Astrocyte (in vitro differentiated cells and primary cell): ENCODE data around the gene PTPN4. TPM values are rescaled to one million over a fixed set of nuclear protein-coding genes. Genes with fewer than 3 reads are reported as not detected.

Experiments
- DNase-seq: peaks from one replicate; pipeline ENCODE4 v3.0.0-alpha.2; 2010; ENCODE audit warnings: low read depth
- FAIRE-seq: peaks from 2 replicates; lab custom pipeline; 2011; peaks lifted over from hg19 to GRCh38; lab: Jason Lieb, UNC
- H2AFZ ChIP-seq: 2 replicates; pipeline ENCODE4 v1.6.0; 2012; ENCODE audit warnings: low read depth, low read length, inconsistent platforms
- H3K27ac ChIP-seq: 2 replicates; pipeline ENCODE4 v1.5.1; 2011; ENCODE audit warnings: low read depth, low read length, inconsistent platforms
- H3K27me3 ChIP-seq: 2 replicates; pipeline ENCODE4 v1.6.0; 2011; ENCODE audit warnings: low read length, inconsistent platforms; ENCODE audit not compliant: insufficient read depth
- H3K36me3 ChIP-seq: 2 replicates; pipeline ENCODE4 v1.5.1; 2011; ENCODE audit warnings: low read length, inconsistent platforms; ENCODE audit not compliant: insufficient read depth
- H3K4me1 ChIP-seq: 2 replicates; pipeline ENCODE4 v1.5.1; 2011; ENCODE audit warnings: low read length, inconsistent platforms; ENCODE audit not compliant: insufficient read depth
- H3K4me2 ChIP-seq: 2 replicates; pipeline ENCODE4 v1.6.0; 2012; ENCODE audit warnings: low read length, inconsistent platforms
- H3K4me3 ChIP-seq: 2 replicates; pipeline ENCODE4 v1.5.1; 2011; ENCODE audit warnings: low read depth, mild to moderate bottlenecking, low read length, inconsistent platforms; ENCODE audit not compliant: insufficient read depth
- H3K79me2 ChIP-seq: 2 replicates; pipeline ENCODE4 v1.6.0; 2012; ENCODE audit warnings: mild to moderate bottlenecking, low read length, inconsistent platforms; ENCODE audit not compliant: insufficient read depth
- H3K9ac ChIP-seq: 2 replicates; pipeline ENCODE4 v1.6.0; 2012; ENCODE audit warnings: mild to moderate bottlenecking, low read length, inconsistent platforms
- H3K9me3 ChIP-seq: 2 replicates; pipeline ENCODE4 v1.5.1; 2012; ENCODE audit warnings: low read depth, mild to moderate bottlenecking, low read length, inconsistent platforms; ENCODE audit not compliant: insufficient read depth
- H4K20me1 ChIP-seq: 2 replicates; pipeline ENCODE4 v1.6.0; 2012; ENCODE audit warnings: low read length, inconsistent platforms; ENCODE audit not compliant: insufficient read depth
- H3K27ac Mint-ChIP-seq: one replicate; pipeline ENCODE4 v1.8.0; 2021; ENCODE audit warnings: mild to moderate bottlenecking, mixed read lengths; ENCODE audit not compliant: unreplicated experiment
- H3K27me3 Mint-ChIP-seq: one replicate; pipeline ENCODE4 v1.8.0; 2021; ENCODE audit warnings: low read depth, mixed read lengths; ENCODE audit not compliant: unreplicated experiment
- H3K36me3 Mint-ChIP-seq: one replicate; pipeline ENCODE4 v1.8.0; 2021; ENCODE audit warnings: low read depth, mixed read lengths; ENCODE audit not compliant: unreplicated experiment
- H3K4me1 Mint-ChIP-seq: one replicate; pipeline ENCODE4 v1.8.0; 2021; ENCODE audit warnings: low read depth, mixed read lengths; ENCODE audit not compliant: unreplicated experiment
- H3K4me3 Mint-ChIP-seq: one replicate; pipeline ENCODE4 v1.8.0; 2021; ENCODE audit warnings: mild to moderate bottlenecking, moderate library complexity, mixed read lengths; ENCODE audit not compliant: unreplicated experiment
- H3K9me3 Mint-ChIP-seq: one replicate; pipeline ENCODE4 v1.8.0; 2021; ENCODE audit warnings: mild to moderate bottlenecking, mixed read lengths; ENCODE audit not compliant: unreplicated experiment
- EZH2 ChIP-seq: IDR thresholded peaks from 2 replicates; pipeline ENCODE4 v1.6.1; 2012; ENCODE audit warnings: mild to moderate bottlenecking, low read length, inconsistent platforms; ENCODE audit not compliant: insufficient read depth
- total RNA-seq: library from RNA; stranded (reverse); gene quantifications from 2 replicates; pipeline ENCODE4 v1.2.1, GENCODE V29; 2021
- TF ChIP-seq, protein P1 (sequence below): IDR thresholded peaks from 2 replicates; pipeline ENCODE4 v1.5.1; 2011; ENCODE audit warnings: low read depth, mild to moderate bottlenecking, inconsistent platforms, low read length, moderate library complexity; ENCODE audit not compliant: insufficient read depth

PTPN4 gene
- total RNA-seq, 1 donor from 2014 or later: 38.2 TPM

GRCh38 chr2:119786295-119786694, 26.6 kb downstream of the PTPN4 start:
- Histone ChIP-seq H2AFZ (no peak overlapping the region), H3K36me3 (no peaks in the 10 kb centered on the region), H3K4me2 (no peak overlapping the region), H3K4me1 (no peaks in the 10 kb centered on the region), H4K20me1 (peaks cover 18% of the 10 kb centered on the region), H3K4me3 (no peak overlapping the region), H3K79me2 (peaks cover 32% of the 10 kb centered on the region), H3K27me3 (no peaks in the 10 kb centered on the region), H3K9ac (no peak overlapping the region), H3K9me3 (no peaks in the 10 kb centered on the region), H3K27ac (no peak overlapping the region)
- no peak for TF ChIP-seq EZH2
- TF ChIP-seq, protein P1, sequence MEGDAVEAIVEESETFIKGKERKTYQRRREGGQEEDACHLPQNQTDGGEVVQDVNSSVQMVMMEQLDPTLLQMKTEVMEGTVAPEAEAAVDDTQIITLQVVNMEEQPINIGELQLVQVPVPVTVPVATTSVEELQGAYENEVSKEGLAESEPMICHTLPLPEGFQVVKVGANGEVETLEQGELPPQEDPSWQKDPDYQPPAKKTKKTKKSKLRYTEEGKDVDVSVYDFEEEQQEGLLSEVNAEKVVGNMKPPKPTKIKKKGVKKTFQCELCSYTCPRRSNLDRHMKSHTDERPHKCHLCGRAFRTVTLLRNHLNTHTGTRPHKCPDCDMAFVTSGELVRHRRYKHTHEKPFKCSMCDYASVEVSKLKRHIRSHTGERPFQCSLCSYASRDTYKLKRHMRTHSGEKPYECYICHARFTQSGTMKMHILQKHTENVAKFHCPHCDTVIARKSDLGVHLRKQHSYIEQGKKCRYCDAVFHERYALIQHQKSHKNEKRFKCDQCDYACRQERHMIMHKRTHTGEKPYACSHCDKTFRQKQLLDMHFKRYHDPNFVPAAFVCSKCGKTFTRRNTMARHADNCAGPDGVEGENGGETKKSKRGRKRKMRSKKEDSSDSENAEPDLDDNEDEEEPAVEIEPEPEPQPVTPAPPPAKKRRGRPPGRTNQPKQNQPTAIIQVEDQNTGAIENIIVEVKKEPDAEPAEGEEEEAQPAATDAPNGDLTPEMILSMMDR: no peak
- no peaks in the 10 kb centered on the region for H3K27me3 Mint-ChIP-seq
- H3K9me3 Mint-ChIP-seq: no peaks in the 10 kb centered on the region
- FAIRE-seq: no peak
- no peak overlapping the region for H3K4me3 Mint-ChIP-seq
- DNase-seq: no peak
- H3K36me3 Mint-ChIP-seq: peaks cover 3% of the 10 kb centered on the region
- H3K27ac Mint-ChIP-seq: no peak overlapping the region
- H3K4me1 Mint-ChIP-seq: peaks cover 14% of the 10 kb centered on the region

DNA sequence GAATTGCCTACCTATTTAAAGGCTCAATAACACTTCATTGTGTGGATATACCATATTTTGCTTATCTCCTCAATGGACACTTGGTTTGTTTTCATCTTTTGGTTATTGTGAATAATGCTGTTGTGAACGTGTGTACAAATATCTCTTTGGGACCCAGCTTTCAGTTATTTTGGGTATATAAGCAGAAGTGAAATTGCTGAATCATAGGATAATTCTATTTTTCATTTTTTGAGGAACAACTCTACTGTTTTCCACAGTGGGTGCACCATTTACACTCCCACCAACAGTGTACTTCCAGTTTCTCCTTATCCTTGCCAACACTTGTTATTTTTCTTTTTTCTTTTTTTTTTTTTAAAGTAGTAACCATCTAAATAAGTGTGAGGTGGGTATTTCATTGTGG, 29.0 kb downstream of the PTPN4 start:
- H3K4me1 ChIP-seq: no peaks in the 10 kb centered on the region
- H3K4me1 Mint-ChIP-seq: peaks cover 2% of the 10 kb centered on the region
- H3K9me3 ChIP-seq: no peaks in the 10 kb centered on the region
- peaks cover 8% of the 10 kb centered on the region for H3K36me3 Mint-ChIP-seq
- peaks cover 16% of the 10 kb centered on the region for H4K20me1 ChIP-seq
- no peak for TF ChIP-seq EZH2
- TF ChIP-seq, protein P1: no peak
- H3K27me3 ChIP-seq: no peaks in the 10 kb centered on the region
- H2AFZ ChIP-seq: no peak overlapping the region
- H3K27ac ChIP-seq: no peak overlapping the region
- DNase-seq (no peak), FAIRE-seq (peak; percentile 34)
- H3K27ac Mint-ChIP-seq: no peak overlapping the region
- peaks cover 3% of the 10 kb centered on the region for H3K9me3 Mint-ChIP-seq
- no peak overlapping the region for H3K4me3 Mint-ChIP-seq
- H3K79me2 ChIP-seq: peaks cover 23% of the 10 kb centered on the region
- H3K9ac ChIP-seq: no peak overlapping the region
- H3K27me3 Mint-ChIP-seq: no peaks in the 10 kb centered on the region
- no peaks in the 10 kb centered on the region for H3K36me3 ChIP-seq
- H3K4me3 ChIP-seq: no peak overlapping the region
- no peak overlapping the region for H3K4me2 ChIP-seq

- TF ChIP-seq, protein P1: no peak
- TF ChIP-seq EZH2: no peak
- Histone ChIP-seq H2AFZ (no peak overlapping the region), H3K4me2 (no peak overlapping the region), H3K79me2 (peaks cover 35% of the 10 kb centered on the region), H3K4me1 (no peaks in the 10 kb centered on the region), H3K4me3 (no peak overlapping the region), H4K20me1 (peaks cover 16% of the 10 kb centered on the region), H3K27ac (no peak overlapping the region), H3K27me3 (no peaks in the 10 kb centered on the region), H3K9me3 (no peaks in the 10 kb centered on the region), H3K36me3 (no peaks in the 10 kb centered on the region), H3K9ac (no peak overlapping the region)
- Mint-ChIP-seq H3K27me3 (no peaks in the 10 kb centered on the region), H3K9me3 (peaks cover 3% of the 10 kb centered on the region), H3K4me1 (no peaks in the 10 kb centered on the region), H3K36me3 (peaks cover 9% of the 10 kb centered on the region), H3K4me3 (no peak overlapping the region), H3K27ac (no peak overlapping the region)
- no peak for FAIRE-seq
- DNase-seq: no peak
Observed at GRCh38 chr2:119790466-119790865, 30.7 kb downstream of the PTPN4 start.
